ENCODE measurements around the gene PIP4K2B.
A peak's percentile ranks its signal among the peaks of the same experiment; 100 is the strongest.
"Not testable (repeated sequence)": the region's sequence is repeated elsewhere in the genome, so short reads cannot be mapped to it uniquely, and the experiment has no call there.

Gene PIP4K2B

GRCh38 chr17:38728290-38728831, 71.0 kb downstream of the PIP4K2B start:
- DNase-seq = peak; percentile 88

GRCh38 chr17:38727736-38728135, 71.6 kb downstream of the PIP4K2B start:
- DNase-seq = peak; percentile 70

- DNase-seq = not testable (repeated sequence)
These were observed 73.2 kb downstream of the PIP4K2B start for GRCh38 chr17:38726145-38726544.

GRCh38 chr17:38725066-38725465, 74.3 kb downstream of the PIP4K2B start:
- DNase-seq = no peak

GRCh38 chr17:38724337-38724988, 74.9 kb downstream of the PIP4K2B start:
- no peak for DNase-seq

- DNase-seq = no peak
These were observed 77.6 kb downstream of the PIP4K2B start for GRCh38 chr17:38721802-38722201.

GRCh38 chr17:38720941-38721340, 78.4 kb downstream of the PIP4K2B start:
- no peak for DNase-seq

GRCh38 chr17:38719943-38720641, 79.3 kb downstream of the PIP4K2B start:
- no peak for DNase-seq

- DNase-seq = no peak
These were observed 79.9 kb downstream of the PIP4K2B start for GRCh38 chr17:38719289-38719942.

GRCh38 chr17:38717139-38717745, 82.1 kb downstream of the PIP4K2B start:
- no peak for DNase-seq

GRCh38 chr17:38716368-38717005, 82.9 kb downstream of the PIP4K2B start:
- no peak for DNase-seq
